ENCODE data around the gene EPN3.

The EPN3 gene

GRCh38 chr17:50492214-50492613 is 40.3 kb upstream of the EPN3 start:
- no peak for TF ChIP-seq CTCF (IDR thresholded peaks at IDR 0.05; ENCODE audit: low read depth, low read length)
- H3K4me3 ChIP-seq (ENCODE audit: low read depth, low read length): no peak overlapping the region

GRCh38 chr17:50493744-50494143 is 38.8 kb upstream of the EPN3 start:
- H3K4me3 ChIP-seq (ENCODE audit: low read depth, low read length): no peak overlapping the region
- no peak for TF ChIP-seq CTCF (IDR thresholded peaks at IDR 0.05; ENCODE audit: low read depth, low read length)

- H3K4me3 ChIP-seq (ENCODE audit: low read depth, low read length): no peak overlapping the region
- no peak for TF ChIP-seq CTCF (IDR thresholded peaks at IDR 0.05; ENCODE audit: low read depth, low read length)
These were observed 37.2 kb upstream of the EPN3 start for GRCh38 chr17:50495217-50495823.

GRCh38 chr17:50495918-50496317 is 36.6 kb upstream of the EPN3 start:
- H3K4me3 ChIP-seq (ENCODE audit: low read depth, low read length): no peak overlapping the region
- no peak for TF ChIP-seq CTCF (IDR thresholded peaks at IDR 0.05; ENCODE audit: low read depth, low read length)

GRCh38 chr17:50498021-50498874 is 34.3 kb upstream of the EPN3 start:
- H3K4me3 ChIP-seq (ENCODE audit: low read depth, low read length): no peak overlapping the region
- TF ChIP-seq CTCF (IDR thresholded peaks at IDR 0.05; ENCODE audit: low read depth, low read length): no peak

GRCh38 chr17:50499270-50499669 is 33.3 kb upstream of the EPN3 start:
- TF ChIP-seq CTCF (IDR thresholded peaks at IDR 0.05; ENCODE audit: low read depth, low read length): no peak
- no peak overlapping the region for H3K4me3 ChIP-seq (ENCODE audit: low read depth, low read length)

- no peak overlapping the region for H3K4me3 ChIP-seq (ENCODE audit: low read depth, low read length)
- TF ChIP-seq CTCF (IDR thresholded peaks at IDR 0.05; ENCODE audit: low read depth, low read length): no peak
These were observed 32.8 kb upstream of the EPN3 start for GRCh38 chr17:50499721-50500120.
